Loucy (cell line): ENCODE results near the gene MAPK8.

Experiments used
- EZH2phosphoT487 ChIP-seq: fragments of 200-600 bp; IDR thresholded peaks from 2 replicates; pipeline ENCODE4 v1.6.1; 2018; ENCODE audit warnings: antibody characterized with exemption, mild to moderate bottlenecking, moderate library complexity, borderline replicate concordance
- TF ChIP-seq, protein P1 (sequence below): fragments of 200-600 bp; sonication (generic); conservative IDR thresholded peaks from 2 replicates; pipeline ENCODE4 v1.5.1; 2014; ENCODE audit warnings: mild to moderate bottlenecking, antibody characterized with exemption, low read length

DNA sequence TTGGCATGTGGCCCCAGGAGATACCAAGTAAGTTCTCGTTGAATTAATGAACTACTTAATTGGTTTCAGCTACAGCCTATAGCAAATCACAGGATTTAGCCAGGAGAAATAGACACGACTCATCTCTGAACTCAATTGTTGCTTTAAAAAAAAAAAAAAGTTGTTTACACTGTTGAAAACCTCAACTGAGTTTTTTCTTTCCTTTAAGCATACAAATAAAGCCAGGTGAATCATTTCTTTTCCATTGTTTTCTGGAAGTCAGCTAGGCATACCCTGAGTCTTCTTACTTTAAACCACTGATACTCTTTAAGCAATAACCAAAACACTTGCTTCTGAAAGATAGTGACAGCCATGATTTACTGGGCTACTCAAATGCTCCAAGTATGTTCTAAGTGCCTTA is 32.7 kb upstream of the MAPK8 start:
- TF ChIP-seq, protein P1, sequence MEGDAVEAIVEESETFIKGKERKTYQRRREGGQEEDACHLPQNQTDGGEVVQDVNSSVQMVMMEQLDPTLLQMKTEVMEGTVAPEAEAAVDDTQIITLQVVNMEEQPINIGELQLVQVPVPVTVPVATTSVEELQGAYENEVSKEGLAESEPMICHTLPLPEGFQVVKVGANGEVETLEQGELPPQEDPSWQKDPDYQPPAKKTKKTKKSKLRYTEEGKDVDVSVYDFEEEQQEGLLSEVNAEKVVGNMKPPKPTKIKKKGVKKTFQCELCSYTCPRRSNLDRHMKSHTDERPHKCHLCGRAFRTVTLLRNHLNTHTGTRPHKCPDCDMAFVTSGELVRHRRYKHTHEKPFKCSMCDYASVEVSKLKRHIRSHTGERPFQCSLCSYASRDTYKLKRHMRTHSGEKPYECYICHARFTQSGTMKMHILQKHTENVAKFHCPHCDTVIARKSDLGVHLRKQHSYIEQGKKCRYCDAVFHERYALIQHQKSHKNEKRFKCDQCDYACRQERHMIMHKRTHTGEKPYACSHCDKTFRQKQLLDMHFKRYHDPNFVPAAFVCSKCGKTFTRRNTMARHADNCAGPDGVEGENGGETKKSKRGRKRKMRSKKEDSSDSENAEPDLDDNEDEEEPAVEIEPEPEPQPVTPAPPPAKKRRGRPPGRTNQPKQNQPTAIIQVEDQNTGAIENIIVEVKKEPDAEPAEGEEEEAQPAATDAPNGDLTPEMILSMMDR = no peak
- TF ChIP-seq EZH2phosphoT487 = no peak
